Adrenal gland (tissue), 5 donors: ENCODE measurements around the gene EIF2D.

ENCODE experiments used
- CTCF ChIP-seq, 6 experiments: fragments of 450-650 bp in 4 of 6; fragments of 200-600 bp in 2 of 6; sonication (generic) in 1 of 6; IDR thresholded peaks; 1 replicate in 5 of 6; 2 replicates in 1 of 6; pipeline versions ENCODE4 v1.5.1 to v1.8.0; 2016 to 2021; ENCODE audit warnings: antibody characterized with exemption in 6 of 6, mild to moderate bottlenecking in 2 of 6, moderate library complexity in 1 of 6
- POLR2A ChIP-seq, 2 donors: fragments of 450-650 bp; IDR thresholded peaks; one replicate each; pipeline ENCODE4 v1.6.1; 2017; ENCODE audit warnings: antibody characterized with exemption in 2 of 2, mild to moderate bottlenecking in 2 of 2, moderate library complexity in 1 of 2
- donor health status: DM: no; HTN: no; CAD: no.

DNA sequence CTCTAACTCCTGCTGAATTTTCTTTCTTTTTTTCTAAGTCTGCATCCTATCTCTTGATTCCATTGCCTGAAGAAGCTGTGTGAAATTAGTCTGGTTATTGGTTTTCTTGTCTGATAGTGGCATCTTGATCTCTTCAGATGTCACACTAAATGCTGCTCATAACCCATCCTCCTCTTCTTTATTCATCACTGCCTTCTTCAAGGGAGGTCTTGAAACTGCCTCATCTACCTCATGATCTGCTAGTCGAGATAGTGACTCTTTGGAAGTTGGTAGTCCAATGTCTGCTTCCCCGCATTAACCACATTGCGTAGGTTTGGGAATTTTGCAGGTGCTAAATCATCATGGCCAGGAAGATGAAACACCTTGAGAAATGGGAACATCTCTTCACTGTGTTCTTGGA, 38.7 kb upstream of the EIF2D start:
- no peak for TF ChIP-seq CTCF (IDR thresholded peaks at IDR 0.05)
- TF ChIP-seq POLR2A (IDR thresholded peaks at IDR 0.05): no peak
